ENCODE results near the gene BCDIN3D.

BCDIN3D gene

DNA sequence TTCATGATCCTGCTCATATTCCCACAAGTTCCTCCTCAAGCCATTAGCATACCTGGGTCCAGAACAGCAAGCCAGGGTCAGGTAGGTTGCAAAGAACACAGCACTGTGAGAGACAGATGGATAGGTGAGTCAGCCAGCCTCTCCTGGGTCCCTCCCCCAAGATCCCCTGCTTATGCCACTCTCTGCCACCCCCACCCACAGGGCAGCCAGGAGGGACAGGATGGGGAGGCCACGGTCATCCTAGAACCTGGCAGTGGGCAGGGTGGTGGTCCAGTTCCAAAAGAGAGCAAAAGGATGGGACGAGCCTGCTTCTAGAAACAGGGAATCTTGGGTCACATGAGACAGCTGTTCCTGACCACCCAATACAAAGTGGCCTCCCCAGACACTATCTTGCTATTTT, 48.1 kb upstream of the BCDIN3D start:
- Histone ChIP-seq H3F3A (ENCODE audit: control insufficient read depth, insufficient read depth) (no peaks in the 10 kb centered on the region), H3K9me3 (ENCODE audit: control insufficient read depth, insufficient read depth, low read length) (no peaks in the 10 kb centered on the region), H3K27me3 (ENCODE audit: control insufficient read depth, low read length) (peaks cover 12% of the 10 kb centered on the region; the same call in 1 of the 2 replicates), H3K9me2 (replicated peaks; ENCODE audit: control insufficient read depth, low read length) (no peaks in the 10 kb centered on the region), H3K4me2 (ENCODE audit: low read length) (no peak overlapping the region), H3K4me1 (ENCODE audit: control insufficient read depth, low read length) (no peaks in the 10 kb centered on the region), H3K4me3 (ENCODE audit: low read length) (no peak overlapping the region), H3K79me2 (ENCODE audit: control insufficient read depth, low read length) (no peaks in the 10 kb centered on the region), H3K36me3 (ENCODE audit: control insufficient read depth, low read length) (no peaks in the 10 kb centered on the region), H3K27ac (ENCODE audit: low read depth, low read length) (no peak overlapping the region), H4K20me1 (ENCODE audit: control insufficient read depth, insufficient read depth, low read depth, low read length) (no peaks in the 10 kb centered on the region)
- no peak for TF ChIP-seq EZH2phosphoT487 (IDR thresholded peaks at IDR 0.05; ENCODE audit: borderline replicate concordance, low read length)
- TF ChIP-seq, protein P1, sequence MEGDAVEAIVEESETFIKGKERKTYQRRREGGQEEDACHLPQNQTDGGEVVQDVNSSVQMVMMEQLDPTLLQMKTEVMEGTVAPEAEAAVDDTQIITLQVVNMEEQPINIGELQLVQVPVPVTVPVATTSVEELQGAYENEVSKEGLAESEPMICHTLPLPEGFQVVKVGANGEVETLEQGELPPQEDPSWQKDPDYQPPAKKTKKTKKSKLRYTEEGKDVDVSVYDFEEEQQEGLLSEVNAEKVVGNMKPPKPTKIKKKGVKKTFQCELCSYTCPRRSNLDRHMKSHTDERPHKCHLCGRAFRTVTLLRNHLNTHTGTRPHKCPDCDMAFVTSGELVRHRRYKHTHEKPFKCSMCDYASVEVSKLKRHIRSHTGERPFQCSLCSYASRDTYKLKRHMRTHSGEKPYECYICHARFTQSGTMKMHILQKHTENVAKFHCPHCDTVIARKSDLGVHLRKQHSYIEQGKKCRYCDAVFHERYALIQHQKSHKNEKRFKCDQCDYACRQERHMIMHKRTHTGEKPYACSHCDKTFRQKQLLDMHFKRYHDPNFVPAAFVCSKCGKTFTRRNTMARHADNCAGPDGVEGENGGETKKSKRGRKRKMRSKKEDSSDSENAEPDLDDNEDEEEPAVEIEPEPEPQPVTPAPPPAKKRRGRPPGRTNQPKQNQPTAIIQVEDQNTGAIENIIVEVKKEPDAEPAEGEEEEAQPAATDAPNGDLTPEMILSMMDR (IDR thresholded peaks at IDR 0.05; ENCODE audit: low read depth, low read length, poor library complexity, severe bottlenecking): no peak

DNA sequence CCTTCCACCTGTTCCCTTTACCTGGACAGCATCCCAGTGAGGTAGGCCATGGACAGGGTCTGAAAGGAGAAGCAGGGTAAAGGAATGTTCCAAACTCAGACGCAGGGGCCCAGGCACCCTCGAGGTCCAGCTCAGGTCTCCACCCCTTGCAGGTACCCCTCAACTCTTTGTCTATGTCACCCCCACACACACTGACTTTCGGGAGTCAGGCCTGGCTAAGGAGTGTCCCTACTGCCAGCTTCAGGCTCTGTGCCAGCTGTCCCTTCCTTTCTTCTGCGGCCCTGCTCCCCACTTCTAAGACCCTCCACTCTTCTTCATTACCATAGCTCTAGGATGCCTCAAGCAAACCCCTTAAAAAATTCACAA, 47.2 kb upstream of the BCDIN3D start:
- no peaks in the 10 kb centered on the region for H4K20me1 ChIP-seq (ENCODE audit: control insufficient read depth, insufficient read depth, low read depth, low read length)
- H3K9me3 ChIP-seq (ENCODE audit: control insufficient read depth, insufficient read depth, low read length): no peaks in the 10 kb centered on the region
- no peaks in the 10 kb centered on the region for H3K4me1 ChIP-seq (ENCODE audit: control insufficient read depth, low read length)
- H3K4me3 ChIP-seq (ENCODE audit: low read length): no peak overlapping the region
- H3K4me2 ChIP-seq (ENCODE audit: low read length): no peak overlapping the region
- H3K36me3 ChIP-seq (ENCODE audit: control insufficient read depth, low read length): no peaks in the 10 kb centered on the region
- H3K27me3 ChIP-seq (ENCODE audit: control insufficient read depth, low read length): peaks cover 12% of the 10 kb centered on the region; the same call in 1 of the 2 replicates
- no peaks in the 10 kb centered on the region for H3K79me2 ChIP-seq (ENCODE audit: control insufficient read depth, low read length)
- H3F3A ChIP-seq (ENCODE audit: control insufficient read depth, insufficient read depth): no peaks in the 10 kb centered on the region
- H3K27ac ChIP-seq (ENCODE audit: low read depth, low read length): no peak overlapping the region
- no peaks in the 10 kb centered on the region for H3K9me2 ChIP-seq (replicated peaks; ENCODE audit: control insufficient read depth, low read length)
- TF ChIP-seq, protein P1 (IDR thresholded peaks at IDR 0.05; ENCODE audit: low read depth, low read length, poor library complexity, severe bottlenecking): no peak
- no peak for TF ChIP-seq EZH2phosphoT487 (IDR thresholded peaks at IDR 0.05; ENCODE audit: borderline replicate concordance, low read length)

DNA sequence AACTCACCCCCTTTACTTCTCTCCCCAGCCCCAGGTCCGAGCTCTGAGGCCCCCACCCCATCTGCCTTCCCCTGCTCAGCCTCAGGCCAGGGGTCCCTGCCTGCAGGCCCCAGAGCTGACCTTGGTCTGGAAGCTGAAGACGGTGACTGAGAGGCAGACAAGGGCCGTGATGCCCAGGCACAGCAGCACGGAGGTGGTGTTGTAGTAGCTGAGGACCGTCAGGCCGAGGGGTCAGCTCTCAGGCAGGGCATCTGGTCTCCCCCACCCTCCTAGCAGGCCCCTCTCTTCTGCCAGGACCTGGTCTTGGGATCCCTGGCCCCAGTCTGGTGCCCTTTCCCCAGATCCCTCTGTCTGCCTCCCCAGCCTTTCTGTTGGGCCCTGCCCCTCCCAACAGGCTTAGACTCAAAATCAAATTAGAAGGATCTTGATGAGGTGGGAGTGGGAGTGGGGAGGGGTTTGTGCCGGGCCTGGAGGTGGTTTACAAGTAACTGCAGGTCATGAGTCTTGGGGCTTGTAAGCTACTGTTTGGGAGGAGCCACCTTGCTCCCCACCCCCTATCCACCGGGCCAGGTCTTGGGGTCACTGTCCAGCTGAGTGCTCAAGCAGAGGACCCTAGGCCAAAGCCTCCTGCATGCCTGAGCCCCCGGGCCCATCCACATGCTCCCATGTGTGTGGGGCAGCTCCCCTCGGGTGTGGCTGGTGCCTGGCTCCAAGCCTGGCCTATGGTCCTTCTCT, 46.6 kb upstream of the BCDIN3D start:
- peaks cover 12% of the 10 kb centered on the region; the same call in 1 of the 2 replicates for H3K27me3 ChIP-seq (ENCODE audit: control insufficient read depth, low read length)
- no peaks in the 10 kb centered on the region for H3F3A ChIP-seq (ENCODE audit: control insufficient read depth, insufficient read depth)
- H3K79me2 ChIP-seq (ENCODE audit: control insufficient read depth, low read length): no peaks in the 10 kb centered on the region
- no peaks in the 10 kb centered on the region for H3K9me3 ChIP-seq (ENCODE audit: control insufficient read depth, insufficient read depth, low read length)
- no peaks in the 10 kb centered on the region for H3K9me2 ChIP-seq (replicated peaks; ENCODE audit: control insufficient read depth, low read length)
- H3K4me3 ChIP-seq (ENCODE audit: low read length): no peak overlapping the region
- H4K20me1 ChIP-seq (ENCODE audit: control insufficient read depth, insufficient read depth, low read depth, low read length): no peaks in the 10 kb centered on the region
- no peak overlapping the region for H3K27ac ChIP-seq (ENCODE audit: low read depth, low read length)
- no peaks in the 10 kb centered on the region for H3K36me3 ChIP-seq (ENCODE audit: control insufficient read depth, low read length)
- TF ChIP-seq, protein P1 (IDR thresholded peaks at IDR 0.05; ENCODE audit: low read depth, low read length, poor library complexity, severe bottlenecking): no peak
- TF ChIP-seq EZH2phosphoT487 (IDR thresholded peaks at IDR 0.05; ENCODE audit: borderline replicate concordance, low read length): no peak
- H3K4me1 ChIP-seq (ENCODE audit: control insufficient read depth, low read length): no peaks in the 10 kb centered on the region
- H3K4me2 ChIP-seq (ENCODE audit: low read length): no peak overlapping the region

Measured in DOHH2 (cell line).